Activated CD4-positive, alpha-beta T cell treated with anti-CD3 and anti-CD28 coated beads, Interleukin-2, Interleukin-6, amounts not matched to agents 100 ng/mL and 50 ng/mL, durations not matched to agents 16 hours and 8 hours (primary cell): ENCODE results near the gene CDK5RAP2.
A peak's percentile ranks its signal among the peaks of the same experiment; 100 is the strongest.
"Not testable (repeated sequence)": the region's sequence is repeated elsewhere in the genome, so short reads cannot be mapped to it uniquely, and the experiment has no call there.

ENCODE experiments used
- DNase-seq: peaks from one replicate; pipeline ENCODE4 v3.0.0-alpha.2; 2020

CDK5RAP2 gene

GRCh38 chr9:120542701-120543490 is 37.1 kb downstream of the CDK5RAP2 start:
- DNase-seq, result no peak

- DNase-seq, result no peak
These were observed 38.0 kb downstream of the CDK5RAP2 start for GRCh38 chr9:120541921-120542320.

- DNase-seq, result no peak
These were observed 40.0 kb downstream of the CDK5RAP2 start for GRCh38 chr9:120539951-120540350.

GRCh38 chr9:120538339-120538738 is 41.6 kb downstream of the CDK5RAP2 start:
- no peak for DNase-seq

GRCh38 chr9:120536949-120537640 is 42.9 kb downstream of the CDK5RAP2 start:
- DNase-seq, result no peak

GRCh38 chr9:120536094-120536493 is 43.9 kb downstream of the CDK5RAP2 start:
- DNase-seq, result no peak

GRCh38 chr9:120534266-120534665 is 45.7 kb downstream of the CDK5RAP2 start:
- no peak for DNase-seq

- DNase-seq, result no peak
These were observed 47.1 kb downstream of the CDK5RAP2 start for GRCh38 chr9:120532891-120533290.

- no peak for DNase-seq
These were observed 47.5 kb downstream of the CDK5RAP2 start for GRCh38 chr9:120532475-120532874.

- DNase-seq, result peak; percentile 38
These were observed 48.2 kb downstream of the CDK5RAP2 start for GRCh38 chr9:120531683-120532300.

- not testable (repeated sequence) for DNase-seq
These were observed 49.6 kb downstream of the CDK5RAP2 start for GRCh38 chr9:120530220-120530832.

GRCh38 chr9:120528829-120529228 is 51.1 kb downstream of the CDK5RAP2 start:
- no peak for DNase-seq

GRCh38 chr9:120528327-120528726 is 51.6 kb downstream of the CDK5RAP2 start:
- no peak for DNase-seq

GRCh38 chr9:120526534-120526933 is 53.4 kb downstream of the CDK5RAP2 start:
- no peak for DNase-seq

GRCh38 chr9:120524863-120525262 is 55.1 kb downstream of the CDK5RAP2 start:
- no peak for DNase-seq

- DNase-seq, result no peak
These were observed 55.9 kb downstream of the CDK5RAP2 start for GRCh38 chr9:120524038-120524437.

- no peak for DNase-seq
These were observed 57.4 kb downstream of the CDK5RAP2 start for GRCh38 chr9:120522558-120522957.

GRCh38 chr9:120522032-120522431 is 57.9 kb downstream of the CDK5RAP2 start:
- DNase-seq, result no peak

GRCh38 chr9:120521101-120521500 is 58.9 kb downstream of the CDK5RAP2 start:
- no peak for DNase-seq

- not testable (repeated sequence) for DNase-seq
These were observed 64.0 kb downstream of the CDK5RAP2 start for GRCh38 chr9:120515996-120516395.

GRCh38 chr9:120515481-120515880 is 64.5 kb downstream of the CDK5RAP2 start:
- not testable (repeated sequence) for DNase-seq

GRCh38 chr9:120514405-120514804 is 65.6 kb downstream of the CDK5RAP2 start:
- DNase-seq, result no peak

- DNase-seq, result no peak
These were observed 66.1 kb downstream of the CDK5RAP2 start for GRCh38 chr9:120513825-120514396.
